C4-2B (cell line): ENCODE data around the gene TRIM66.

Experiments used
- H3K27ac ChIP-seq: fragments of 450-650 bp; 2 replicates; pipeline ENCODE4 v1.5.1; 2017
- CTCF ChIP-seq: fragments of 450-650 bp; conservative IDR thresholded peaks from 2 replicates; pipeline ENCODE4 v1.5.1; 2017; ENCODE audit warnings: mild to moderate bottlenecking
- ZFX ChIP-seq: fragments of 450-650 bp; IDR thresholded peaks from 2 replicates; pipeline ENCODE4 v1.6.1; 2017

TRIM66 gene

DNA sequence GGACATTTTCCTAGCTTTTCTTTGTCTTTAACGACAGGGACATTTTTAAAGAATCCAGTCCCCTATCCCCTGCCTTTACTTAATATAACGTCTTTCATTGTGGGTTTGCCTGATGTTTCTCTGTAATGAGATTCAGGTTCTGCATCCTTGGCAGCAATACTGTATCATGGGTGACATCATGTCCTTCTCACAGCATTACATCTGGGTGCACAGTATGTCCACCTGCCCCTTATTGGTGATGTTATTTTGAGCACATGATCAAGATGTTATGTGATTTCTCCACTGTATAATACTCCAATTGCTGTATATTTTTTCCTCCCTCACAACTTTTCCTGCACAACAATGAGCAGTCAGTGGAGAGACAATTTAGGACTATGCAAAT, 78.8 kb downstream of the TRIM66 start:
- H3K27ac ChIP-seq = no peak overlapping the region
- TF ChIP-seq CTCF (no peak), ZFX (no peak)

DNA sequence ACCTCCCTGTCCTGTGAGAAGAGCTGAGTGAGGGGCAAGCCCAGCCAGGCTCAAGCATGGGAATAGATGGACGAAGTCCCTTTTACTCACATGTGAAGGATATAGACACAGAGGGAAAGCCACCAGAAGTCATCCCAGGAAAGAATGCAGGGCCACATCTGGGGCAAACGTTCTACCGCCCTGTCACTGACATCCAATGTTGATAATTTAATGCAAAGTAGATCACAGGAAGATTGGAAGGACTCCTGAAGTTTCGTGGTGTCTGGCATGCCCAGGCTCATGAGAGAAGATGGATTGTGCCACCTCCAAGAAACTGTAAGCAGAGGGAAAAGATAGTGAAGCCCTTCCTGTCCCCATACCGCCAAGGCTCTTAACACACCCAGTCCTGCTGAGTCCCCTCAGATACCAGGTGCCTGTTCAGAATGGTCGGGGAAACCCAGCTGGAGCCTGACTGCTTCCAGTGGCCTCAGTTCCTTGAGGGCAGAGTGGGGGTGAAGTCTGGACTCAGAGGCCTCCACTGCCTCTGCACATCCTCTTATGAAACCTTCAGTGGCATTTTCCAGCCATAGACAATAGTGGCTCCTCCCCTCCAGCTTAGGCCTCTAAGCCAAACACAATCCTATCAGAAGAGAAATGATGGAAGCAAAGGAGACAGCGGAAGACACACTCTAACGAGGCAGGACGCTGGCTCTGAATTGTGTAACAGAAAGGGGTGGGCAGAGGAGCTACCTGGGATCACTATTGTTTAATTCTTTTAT, 80.9 kb downstream of the TRIM66 start:
- TF ChIP-seq CTCF (no peak), ZFX (no peak)
- no peak overlapping the region for H3K27ac ChIP-seq

DNA sequence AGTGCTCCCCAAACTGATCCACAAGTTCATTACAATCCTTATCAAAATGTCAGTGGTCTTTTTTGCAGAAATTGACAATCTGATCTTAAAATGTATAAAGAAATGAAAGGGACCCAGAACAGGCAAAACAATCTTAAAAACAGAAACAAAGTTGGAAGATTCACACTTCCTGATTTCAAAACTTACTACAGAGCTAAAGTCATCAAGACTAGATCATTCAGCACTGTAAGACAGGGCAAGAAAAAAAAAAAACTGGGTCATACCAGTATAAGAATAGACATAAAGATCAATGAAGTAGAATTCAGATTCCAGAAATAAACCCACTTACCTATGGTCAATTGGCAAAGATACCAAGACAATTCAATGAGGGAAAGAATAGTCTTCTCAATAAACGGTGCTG, 84.0 kb downstream of the TRIM66 start:
- no peak overlapping the region for H3K27ac ChIP-seq
- no peak for TF ChIP-seq CTCF
- TF ChIP-seq ZFX = no peak

DNA sequence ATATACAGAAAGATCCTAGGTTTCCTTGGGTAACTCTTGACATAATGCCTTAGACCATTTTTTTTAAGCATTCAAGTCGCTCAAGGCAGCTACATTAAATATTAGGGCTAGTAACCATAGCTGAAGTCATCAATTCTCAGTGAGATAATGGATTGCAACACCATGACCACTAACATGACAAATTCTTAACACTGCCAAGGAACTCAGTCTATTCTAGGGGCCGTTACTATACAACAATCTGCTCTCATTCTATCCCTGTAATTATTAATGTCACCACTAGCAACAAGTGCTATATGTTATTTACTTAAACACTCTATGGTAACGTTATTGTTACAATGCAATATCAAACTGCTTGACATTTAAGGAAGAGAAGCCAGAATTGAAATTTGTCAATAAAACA, 85.3 kb downstream of the TRIM66 start:
- no peak for TF ChIP-seq CTCF
- TF ChIP-seq ZFX = no peak
- no peak overlapping the region for H3K27ac ChIP-seq

- no peak overlapping the region for H3K27ac ChIP-seq
- TF ChIP-seq CTCF (no peak), ZFX (no peak)
These were observed 85.9 kb downstream of the TRIM66 start for GRCh38 chr11:8596504-8597046.

- TF ChIP-seq ZFX (peak; percentile 63), CTCF (no peak)
- peak within 1 kb of the TSS; percentile 68 for H3K27ac ChIP-seq
These were observed 88.2 kb downstream of the TRIM66 start, which contains the start of gene STK33 for GRCh38 chr11:8593935-8594909. Gene STK33, minus strand, starts transcription at chr11:8594228. Its CDS starts 119,323 bp downstream, at chr11:8474905.

DNA sequence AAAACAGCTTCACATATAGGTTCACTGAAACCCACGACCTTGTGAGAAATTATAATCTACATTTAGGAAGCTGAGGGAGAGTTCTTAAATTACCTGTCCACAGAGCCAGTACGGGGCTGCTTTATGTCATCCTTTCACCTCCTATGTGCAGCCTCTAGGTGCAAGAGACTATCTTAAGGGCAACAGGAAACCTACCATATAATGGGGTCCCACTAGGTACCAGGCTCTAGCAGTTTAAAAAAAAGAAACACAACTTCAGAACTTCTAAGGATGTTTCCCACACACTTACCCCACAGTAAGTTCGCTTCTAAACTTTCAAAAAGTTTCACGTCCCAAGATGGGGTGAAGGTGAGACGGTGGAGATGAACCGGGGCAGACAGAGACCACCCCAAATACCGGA, 89.0 kb downstream of the TRIM66 start:
- H3K27ac ChIP-seq = peak overlapping the region; percentile 68

More for the DNA sequence above, 89.0 kb downstream of the TRIM66 start:
- TF ChIP-seq CTCF (no peak), ZFX (no peak)
